NCI-H226 (cell line): ENCODE measurements around the gene ZNF75A.
"Not testable (repeated sequence)": the region's sequence is repeated elsewhere in the genome, so short reads cannot be mapped to it uniquely, and the experiment has no call there.

Experiments
- DNase-seq: peaks from one replicate; pipeline ENCODE4 v3.0.0-alpha.2; 2015

Gene ZNF75A

GRCh38 chr16:3305109-3306068 lies at the start of gene ZNF75A, which contains the start of gene TIGD7:
TSS of gene ZNF75A (plus strand) at chr16:3305497. CDS start at chr16:3308429, 2,932 bp downstream.
TSS of gene TIGD7 (minus strand) at chr16:3305430. CDS start at chr16:3300614, 4,816 bp downstream.
- DNase-seq = peak; percentile 78

DNA sequence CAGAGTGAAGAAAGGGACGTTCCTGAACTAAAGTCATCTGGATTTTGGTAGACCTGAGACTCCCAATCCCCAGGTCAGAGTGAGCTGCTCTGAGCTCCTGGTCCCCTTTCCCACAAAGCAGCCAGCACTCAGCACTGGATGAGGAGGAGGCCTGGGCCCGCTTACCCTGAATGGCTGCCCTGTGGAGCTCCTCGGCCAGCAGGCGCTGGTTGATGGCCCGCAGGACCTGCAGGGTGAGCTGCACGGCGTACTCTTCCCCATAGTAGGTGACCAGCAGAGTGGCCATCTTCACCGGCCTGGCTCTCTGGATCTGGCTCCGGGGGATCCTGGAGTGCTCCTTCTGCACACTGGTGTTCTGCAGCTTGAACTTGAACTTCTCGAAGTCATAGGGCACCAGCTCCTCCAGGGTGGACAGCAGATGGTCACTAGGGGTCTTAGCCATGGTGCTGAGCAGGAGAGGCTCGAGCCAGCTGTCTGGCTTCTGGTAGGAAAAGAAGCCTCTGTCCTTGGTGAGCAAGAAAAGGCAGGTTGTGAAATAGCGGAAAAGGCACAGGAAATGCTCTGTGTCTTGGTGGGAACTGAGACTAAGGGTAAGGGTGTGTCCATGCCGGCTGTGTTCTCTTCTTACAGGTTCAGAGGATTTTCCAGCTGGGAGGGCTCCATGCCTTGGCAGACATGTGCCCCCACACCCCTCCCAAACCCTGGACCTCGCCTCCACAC lies 49.0 kb upstream of the ZNF75A start, which contains the start of gene MEFV:
MEFV (minus strand) TSS at position 488 of the 720 bp plus-strand sequence; CDS start at position 442, 46 bp downstream.
- DNase-seq = peak; percentile 37

GRCh38 chr16:3256866-3257465 lies 48.3 kb upstream of the ZNF75A start:
- peak; percentile 22 for DNase-seq

DNA sequence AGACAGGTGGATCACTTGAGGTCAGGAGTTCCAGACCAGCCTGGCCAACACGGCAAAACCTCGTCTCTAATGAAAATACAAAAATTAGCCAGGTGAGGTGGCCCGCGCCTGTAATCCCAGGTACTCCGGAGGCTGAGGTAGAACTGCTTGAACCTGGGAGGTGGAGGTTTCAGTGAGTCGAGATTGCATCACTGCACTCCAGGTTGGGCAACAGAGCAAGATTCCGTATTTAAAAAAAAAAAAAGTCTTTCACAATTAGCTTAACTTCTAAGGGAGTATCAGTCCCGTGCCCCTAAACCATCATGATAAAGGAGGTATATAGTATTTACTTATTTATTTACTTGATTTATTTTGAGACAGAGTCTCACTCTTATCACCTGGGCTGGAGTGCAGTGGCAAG lies 45.5 kb upstream of the ZNF75A start:
- DNase-seq = no peak

DNA sequence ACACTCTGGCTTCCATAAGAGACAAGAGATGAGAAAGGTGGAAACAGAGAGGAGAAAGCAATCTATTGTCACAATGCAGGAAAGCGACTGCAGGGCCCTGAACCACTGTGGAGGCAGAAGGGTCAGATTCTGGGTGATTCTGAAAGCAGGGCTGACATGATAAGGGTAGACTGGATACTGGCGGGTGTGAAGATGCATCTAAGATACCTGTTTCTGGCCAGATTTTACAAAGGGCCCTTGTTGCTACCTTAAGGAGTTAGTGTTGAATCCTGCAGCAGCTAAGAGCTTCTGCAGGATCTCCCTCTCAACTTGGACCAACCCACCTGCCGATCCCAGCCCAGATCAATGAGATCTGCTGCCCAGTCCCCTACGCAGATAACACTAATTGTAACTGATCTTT lies 42.8 kb upstream of the ZNF75A start:
- DNase-seq = no peak

GRCh38 chr16:3264137-3265036 lies 40.9 kb upstream of the ZNF75A start:
- DNase-seq = peak; percentile 90

DNA sequence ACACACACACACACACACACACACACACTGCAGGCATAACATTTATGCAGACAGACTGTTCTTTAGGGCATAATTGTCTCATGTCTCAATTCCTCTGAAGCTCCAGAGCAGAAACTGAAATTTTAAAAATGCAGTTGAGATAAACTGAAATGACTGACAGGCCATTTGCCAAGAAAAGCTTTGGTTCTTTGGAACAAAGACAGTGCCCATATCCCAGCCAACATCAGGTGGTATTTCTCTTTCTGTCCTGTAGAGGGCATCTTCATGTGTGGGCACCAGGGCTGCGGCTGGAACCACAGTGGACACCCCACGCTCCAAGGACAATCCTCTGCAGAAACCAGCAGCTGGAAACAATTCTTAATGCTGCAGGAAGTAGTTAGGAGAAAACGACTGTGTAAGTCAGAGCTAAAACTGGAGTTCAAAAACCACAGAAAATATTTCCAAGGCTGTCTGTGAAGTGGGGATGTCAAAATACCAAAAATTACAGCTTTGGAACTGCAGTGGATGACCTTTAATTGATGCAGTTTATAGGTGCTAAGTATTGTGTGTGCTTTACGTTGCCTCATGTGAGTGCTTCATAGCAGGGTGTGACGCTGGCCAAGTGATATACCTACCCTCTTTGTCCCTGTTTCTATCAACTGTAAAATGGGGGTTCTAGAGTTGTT lies 38.3 kb upstream of the ZNF75A start:
- peak; percentile 71 for DNase-seq

DNA sequence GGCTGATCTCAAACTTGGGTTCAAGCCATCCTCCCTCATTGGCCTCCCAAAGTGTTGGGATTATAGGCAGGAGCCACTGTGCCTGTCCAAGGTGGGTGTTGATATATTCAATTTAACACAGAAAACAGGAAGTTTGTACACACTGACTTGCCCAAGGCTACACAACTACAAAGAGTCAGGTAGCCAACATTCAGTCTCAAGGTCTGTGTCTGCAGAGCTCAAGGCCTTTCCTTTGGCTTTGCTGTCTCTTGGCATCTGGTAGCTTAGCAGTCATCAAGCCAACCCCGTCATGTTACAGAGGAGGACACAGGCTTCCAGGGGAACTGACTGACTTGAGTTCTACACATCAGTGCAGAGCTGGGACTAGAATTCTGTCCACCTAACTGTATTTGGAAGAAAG lies 37.0 kb upstream of the ZNF75A start:
- no peak for DNase-seq

DNA sequence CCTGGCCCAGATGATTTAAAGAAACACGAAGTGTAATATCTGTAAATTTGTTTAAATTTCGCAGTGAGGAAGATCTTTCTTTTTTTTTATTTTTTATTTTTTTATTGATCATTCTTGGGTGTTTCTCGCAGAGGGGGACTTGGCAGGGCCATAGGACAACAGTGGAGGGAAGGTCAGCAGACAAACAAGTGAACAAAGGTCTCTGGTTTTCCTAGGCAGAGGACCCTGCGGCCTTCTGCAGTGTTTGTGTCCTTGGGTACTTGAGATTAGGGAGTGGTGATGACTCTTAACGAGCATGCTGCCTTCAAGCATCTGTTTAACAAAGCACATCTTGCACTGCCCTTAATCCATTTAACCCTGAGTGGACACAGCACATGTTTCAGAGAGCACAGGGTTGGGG lies 34.6 kb upstream of the ZNF75A start:
- DNase-seq = not testable (repeated sequence)

DNA sequence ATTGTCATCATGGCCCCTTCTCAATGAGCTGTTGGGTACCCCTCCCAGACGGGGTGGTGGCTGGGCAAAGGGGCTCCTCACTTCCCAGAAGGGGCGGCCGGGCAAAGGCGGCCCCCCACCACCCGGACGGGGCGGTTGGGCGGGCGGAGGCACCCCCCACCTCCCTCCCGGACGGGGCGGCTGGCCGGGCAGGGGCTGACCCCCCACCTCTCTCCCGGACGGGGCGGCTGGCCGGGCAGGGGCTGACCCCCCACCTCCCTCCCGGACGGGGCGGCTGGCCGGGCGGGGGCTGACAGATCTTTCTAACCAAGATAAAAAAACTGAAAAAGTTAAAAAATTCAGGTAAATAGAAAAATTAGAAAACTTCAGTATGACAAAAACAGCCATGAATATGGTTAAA lies 34.0 kb upstream of the ZNF75A start:
- not testable (repeated sequence) for DNase-seq

GRCh38 chr16:3274490-3274889 lies 30.8 kb upstream of the ZNF75A start:
- DNase-seq = peak; percentile 82

DNA sequence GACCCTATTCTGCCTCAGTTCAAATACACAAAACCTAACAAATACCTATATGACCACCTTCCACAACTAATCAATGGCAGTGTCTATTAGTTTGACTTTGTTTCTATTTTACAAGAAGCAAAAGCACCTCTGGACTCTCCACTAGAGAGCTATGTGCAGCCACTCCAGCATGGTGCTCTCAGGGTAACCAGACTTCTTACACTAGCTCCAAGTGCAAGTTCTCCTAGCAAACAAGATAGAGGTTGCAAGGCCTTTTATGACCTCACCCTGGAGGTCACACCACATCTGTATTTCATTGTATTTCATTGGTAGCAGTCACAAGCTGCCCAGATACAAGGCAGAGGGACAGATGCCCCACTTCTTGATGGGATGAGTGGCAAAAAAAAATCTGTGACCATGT lies 30.4 kb upstream of the ZNF75A start:
- DNase-seq = no peak

- no peak for DNase-seq
Observed at GRCh38 chr16:3276679-3277078, 28.6 kb upstream of the ZNF75A start.

GRCh38 chr16:3281222-3281820 lies 24.0 kb upstream of the ZNF75A start:
- no peak for DNase-seq

DNA sequence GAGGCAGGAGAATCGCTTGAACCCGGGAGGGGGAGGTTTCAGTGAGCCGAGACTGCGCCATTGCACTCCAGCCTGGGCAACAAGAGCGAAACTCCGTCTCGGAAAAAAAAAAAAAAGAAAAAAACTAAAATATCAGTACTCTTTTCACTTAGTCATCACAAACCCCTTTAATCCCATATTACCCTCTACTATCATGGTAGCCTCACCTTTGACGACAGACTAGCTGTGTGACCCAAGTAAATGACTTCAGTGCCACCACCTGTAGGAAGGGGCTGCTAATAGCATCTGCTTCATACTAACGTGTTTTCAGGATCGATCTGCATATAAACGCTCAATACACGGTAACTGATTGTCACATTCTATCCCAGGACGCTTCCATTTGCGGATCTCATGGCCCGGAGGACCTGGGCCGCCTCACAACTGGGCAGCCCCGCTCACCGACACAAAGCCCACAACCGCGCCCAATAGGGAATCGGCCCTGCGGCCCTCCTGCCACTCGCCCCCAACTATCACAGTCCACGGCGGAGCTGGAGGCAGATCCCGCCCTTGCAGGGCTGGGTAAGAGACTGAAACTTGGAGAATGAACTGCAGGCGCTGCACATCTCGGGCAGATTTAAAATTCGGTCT lies 23.1 kb upstream of the ZNF75A start:
- no peak for DNase-seq

DNA sequence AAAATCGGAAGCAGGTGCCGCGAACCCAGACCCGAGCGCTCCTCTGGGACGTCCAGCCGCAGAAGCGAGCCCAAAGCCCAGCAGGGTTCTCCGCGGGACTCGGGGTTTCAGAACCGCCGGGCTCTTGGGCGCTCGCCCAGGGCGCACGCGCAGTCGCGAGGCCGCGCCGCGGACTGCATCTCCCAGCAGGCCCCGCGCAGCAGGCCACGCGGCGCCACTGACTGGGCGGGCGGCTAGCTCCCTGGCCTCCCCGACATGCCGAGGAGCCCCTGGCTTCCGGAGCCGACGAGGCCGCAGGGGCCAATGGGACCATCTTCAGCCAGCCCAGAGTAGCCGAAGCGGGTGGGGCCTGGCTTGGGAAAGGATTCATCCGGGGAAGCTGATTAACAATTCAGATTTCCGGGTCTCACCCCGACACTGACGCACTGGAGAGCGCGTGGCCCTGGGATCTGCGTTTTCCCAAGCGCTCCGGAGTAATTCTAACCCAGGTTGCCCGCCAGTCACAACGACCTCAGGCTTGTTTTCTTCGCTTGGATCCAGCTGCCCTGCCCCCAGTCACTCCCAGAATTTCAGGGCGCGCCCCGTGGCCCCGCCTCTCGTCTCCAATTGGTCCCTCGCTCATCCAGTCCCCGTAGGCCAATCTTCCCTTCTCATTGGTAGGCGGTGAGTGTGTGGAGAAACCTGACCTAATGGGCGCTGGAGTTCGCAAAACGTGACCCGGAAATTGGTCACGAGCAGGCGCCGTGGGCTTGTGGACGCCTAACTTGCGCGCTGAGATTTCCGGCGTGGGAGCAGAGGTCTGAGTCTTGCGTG lies 22.4 kb upstream of the ZNF75A start, which contains the start of gene ZNF263:
ZNF263 (plus strand) TSS at position 762 of the 813 bp plus-strand sequence. CDS start 328 bp downstream, outside the sequence.
- peak; percentile 98 for DNase-seq

DNA sequence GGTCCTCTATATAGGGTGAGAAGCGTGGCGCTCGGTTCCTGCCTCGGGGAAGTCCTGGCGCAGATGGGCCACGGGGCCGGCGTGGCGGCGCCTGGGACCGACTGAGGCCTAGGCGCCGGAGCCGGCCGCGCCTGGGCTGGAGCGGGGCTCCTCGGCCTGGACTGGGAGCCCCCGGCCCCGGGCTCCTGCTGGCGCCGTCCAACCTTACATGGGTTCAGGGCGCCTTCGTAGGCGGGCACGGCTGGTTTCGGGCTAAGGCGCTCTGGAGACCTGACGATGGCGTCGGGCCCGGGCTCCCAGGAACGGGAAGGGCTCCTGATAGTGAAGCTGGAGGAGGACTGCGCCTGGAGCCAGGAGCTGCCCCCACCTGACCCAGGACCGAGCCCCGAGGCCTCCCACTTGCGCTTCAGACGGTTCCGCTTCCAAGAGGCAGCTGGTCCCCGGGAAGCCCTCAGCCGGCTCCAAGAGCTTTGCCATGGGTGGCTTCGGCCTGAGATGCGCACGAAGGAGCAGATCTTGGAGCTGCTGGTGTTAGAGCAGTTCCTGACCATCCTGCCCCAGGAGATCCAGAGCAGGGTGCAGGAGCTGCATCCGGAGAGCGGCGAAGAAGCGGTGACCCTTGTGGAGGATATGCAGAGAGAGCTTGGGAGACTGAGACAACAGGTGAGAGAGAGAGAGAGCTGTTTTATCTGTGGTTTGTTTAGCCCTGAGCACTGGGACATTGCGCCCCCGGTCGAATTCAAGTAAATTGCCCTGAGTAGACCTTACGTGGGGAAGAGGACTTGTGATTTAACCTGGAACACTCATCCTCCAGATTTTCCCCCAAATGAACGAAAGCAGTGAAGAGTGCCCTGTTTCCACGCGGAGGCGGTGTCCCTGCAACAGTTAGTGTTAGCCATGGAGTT lies 21.5 kb upstream of the ZNF75A start:
- no peak for DNase-seq

GRCh38 chr16:3285131-3285530 lies 20.2 kb upstream of the ZNF75A start:
- no peak for DNase-seq
